ENCODE results near the gene SRGAP3. TPM values are rescaled to one million over a fixed set of nuclear protein-coding genes. Genes with fewer than 3 reads are reported as not detected.
A peak's percentile ranks its signal among the peaks of the same experiment; 100 is the strongest.

The SRGAP3 gene
- total RNA-seq, 4 donors from 2014 or later: 7.5 to 33.8 (median 16.0) TPM

GRCh38 chr3:9253327-9253726 is 3.9 kb upstream of the SRGAP3 start:
- in situ Hi-C loops (cut with MboI; ENCODE audit: low pct_ligation_motif_present in 1 of 4, low pct_unique_long_range_greater_than_20kb in 1 of 4, low sequenced_read_pairs in 3 of 4) (no loop called here), intact Hi-C loops (cut with DNase I; ENCODE audit: low total_unique reads) (no loop called here)
- Histone ChIP-seq H3K9me3 (peaks cover 0 to 4% of the 10 kb centered on the region in 2 donors), H3K27ac (no peak overlapping the region), H3K36me3 (no peaks in the 10 kb centered on the region), H3K4me3 (no peak overlapping the region), H3K4me1 (peaks cover 9 to 18% (median 14%) of the 10 kb centered on the region in 4 donors), H3K27me3 (no peaks in the 10 kb centered on the region)
- no peak for DNase-seq
- WGBS, 2 donors (ENCODE audit: low coverage in 1 of 2): 55 to 64% methylated on average over 7 of the region's 7 CpGs
- TF ChIP-seq POLR2A (IDR thresholded peaks at IDR 0.05): no peak
- TF ChIP-seq, protein P1, sequence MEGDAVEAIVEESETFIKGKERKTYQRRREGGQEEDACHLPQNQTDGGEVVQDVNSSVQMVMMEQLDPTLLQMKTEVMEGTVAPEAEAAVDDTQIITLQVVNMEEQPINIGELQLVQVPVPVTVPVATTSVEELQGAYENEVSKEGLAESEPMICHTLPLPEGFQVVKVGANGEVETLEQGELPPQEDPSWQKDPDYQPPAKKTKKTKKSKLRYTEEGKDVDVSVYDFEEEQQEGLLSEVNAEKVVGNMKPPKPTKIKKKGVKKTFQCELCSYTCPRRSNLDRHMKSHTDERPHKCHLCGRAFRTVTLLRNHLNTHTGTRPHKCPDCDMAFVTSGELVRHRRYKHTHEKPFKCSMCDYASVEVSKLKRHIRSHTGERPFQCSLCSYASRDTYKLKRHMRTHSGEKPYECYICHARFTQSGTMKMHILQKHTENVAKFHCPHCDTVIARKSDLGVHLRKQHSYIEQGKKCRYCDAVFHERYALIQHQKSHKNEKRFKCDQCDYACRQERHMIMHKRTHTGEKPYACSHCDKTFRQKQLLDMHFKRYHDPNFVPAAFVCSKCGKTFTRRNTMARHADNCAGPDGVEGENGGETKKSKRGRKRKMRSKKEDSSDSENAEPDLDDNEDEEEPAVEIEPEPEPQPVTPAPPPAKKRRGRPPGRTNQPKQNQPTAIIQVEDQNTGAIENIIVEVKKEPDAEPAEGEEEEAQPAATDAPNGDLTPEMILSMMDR (IDR thresholded peaks at IDR 0.05): no peak
- TF ChIP-seq POLR2AphosphoS5 (IDR thresholded peaks at IDR 0.05): no peak
- TF ChIP-seq EP300 (IDR thresholded peaks at IDR 0.05; ENCODE audit: low read depth): no peak

- H3K4me1 ChIP-seq: peaks cover 9 to 27% (median 17%) of the 10 kb centered on the region in 4 donors
- WGBS, 2 donors (ENCODE audit: low coverage in 1 of 2): 89 to 94% methylated on average over 4 to 10 of the region's 10 CpGs
- no peaks in the 10 kb centered on the region for H3K9me3 ChIP-seq
- intact Hi-C loops (cut with DNase I; ENCODE audit: low total_unique reads) (no loop called here), in situ Hi-C loops (cut with MboI; ENCODE audit: low pct_ligation_motif_present in 1 of 4, low pct_unique_long_range_greater_than_20kb in 1 of 4, low sequenced_read_pairs in 3 of 4) (no loop called here)
- DNase-seq: no peak
- no peak overlapping the region for H3K27ac ChIP-seq
- TF ChIP-seq EP300 (IDR thresholded peaks at IDR 0.05; ENCODE audit: low read depth) (no peak), POLR2A (IDR thresholded peaks at IDR 0.05) (no peak), POLR2AphosphoS5 (IDR thresholded peaks at IDR 0.05) (no peak)
- TF ChIP-seq, protein P1 (IDR thresholded peaks at IDR 0.05): no peak
- H3K27me3 ChIP-seq: no peaks in the 10 kb centered on the region
- H3K4me3 ChIP-seq: no peak overlapping the region
- no peaks in the 10 kb centered on the region for H3K36me3 ChIP-seq
Observed at GRCh38 chr3:9251055-9251786, 1.8 kb upstream of the SRGAP3 start.

DNA sequence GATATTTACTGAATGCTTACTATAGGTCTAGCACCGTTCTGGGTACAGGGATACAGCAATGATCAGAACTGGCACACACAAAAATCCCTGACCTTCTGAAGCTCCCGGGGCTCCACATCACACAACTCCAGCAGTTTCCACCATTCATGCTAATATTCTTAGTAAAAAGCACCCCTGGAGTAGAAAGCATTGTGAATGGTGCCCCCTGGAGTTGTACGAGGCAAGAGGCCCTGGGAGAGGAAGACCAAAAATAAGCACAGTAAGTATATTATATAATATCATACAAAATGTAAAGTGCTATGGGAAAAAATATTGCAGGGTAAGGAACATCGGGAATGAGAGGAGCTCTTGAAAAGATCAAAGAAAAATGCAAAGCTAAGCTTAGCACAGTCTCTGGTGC is 790 bp upstream of the SRGAP3 start:
- H3K9me3 ChIP-seq: no peaks in the 10 kb centered on the region
- H3K4me3 ChIP-seq: no peak overlapping the region
- H3K36me3 ChIP-seq: no peaks in the 10 kb centered on the region
- peak overlapping the region; percentile 53 to 71 (median 58) for H3K27ac ChIP-seq
- intact Hi-C loops (cut with DNase I; ENCODE audit: low total_unique reads): no loop called here
- H3K4me1 ChIP-seq: peaks cover 9 to 27% (median 17%) of the 10 kb centered on the region in 4 donors
- no peak for DNase-seq
- no peaks in the 10 kb centered on the region for H3K27me3 ChIP-seq
- in situ Hi-C loops (cut with MboI; ENCODE audit: low pct_ligation_motif_present in 1 of 4, low pct_unique_long_range_greater_than_20kb in 1 of 4, low sequenced_read_pairs in 3 of 4): no loop called here
- WGBS, 2 donors (ENCODE audit: low coverage in 1 of 2): 55 to 67% methylated on average over 4 of the region's 4 CpGs
- TF ChIP-seq POLR2AphosphoS5 (IDR thresholded peaks at IDR 0.05) (no peak), EP300 (IDR thresholded peaks at IDR 0.05; ENCODE audit: low read depth) (no peak), POLR2A (IDR thresholded peaks at IDR 0.05) (no peak)
- TF ChIP-seq, protein P1 (IDR thresholded peaks at IDR 0.05): no peak

DNA sequence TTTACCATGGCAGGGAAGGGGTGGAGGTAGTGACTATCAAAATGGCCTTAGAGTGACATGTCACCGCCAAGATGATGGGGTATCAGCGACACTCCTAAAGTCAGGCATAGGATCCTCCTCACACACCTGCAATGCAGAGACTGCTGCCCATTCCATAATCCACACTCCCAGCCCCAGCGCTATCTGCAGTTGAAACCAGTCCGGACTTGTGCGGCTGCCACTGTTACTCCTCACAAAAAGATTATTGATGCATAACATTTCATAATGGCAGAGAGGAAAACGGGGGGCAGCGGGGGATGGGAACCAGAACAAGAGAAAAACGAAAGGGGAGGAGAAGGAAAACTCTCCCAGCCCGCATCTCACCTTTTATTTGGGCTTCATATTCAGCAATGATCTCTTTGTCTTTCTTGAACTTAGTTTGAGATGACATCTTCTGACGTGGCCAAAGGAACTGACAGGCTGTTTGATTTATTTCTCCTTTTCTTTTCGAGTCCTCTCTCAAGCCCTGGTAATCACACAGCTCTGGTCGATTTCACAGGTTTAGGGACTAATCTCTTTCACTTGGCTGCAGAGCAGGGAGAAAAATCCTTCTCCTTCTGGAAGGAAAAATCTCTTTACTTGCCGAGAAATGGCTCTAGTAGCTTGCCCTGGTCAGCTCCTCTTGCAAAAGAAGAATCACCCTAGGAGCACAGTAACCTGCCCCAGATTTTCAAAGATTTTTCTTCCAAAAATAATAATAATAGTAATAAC is 749 bp downstream of the SRGAP3 start:
- 6 to 15% methylated on average over 9 to 13 of the region's 13 CpGs for WGBS, 2 donors (ENCODE audit: low coverage in 1 of 2)
- H3K9me3 ChIP-seq: no peaks in the 10 kb centered on the region
- TF ChIP-seq EP300 (IDR thresholded peaks at IDR 0.05; ENCODE audit: low read depth): no peak
- TF ChIP-seq POLR2A (IDR thresholded peaks at IDR 0.05): no peak
- TF ChIP-seq, protein P1 (IDR thresholded peaks at IDR 0.05): no peak
- no peak for TF ChIP-seq POLR2AphosphoS5 (IDR thresholded peaks at IDR 0.05)
- H3K27ac ChIP-seq: peak overlapping the region; percentile 53 to 71 (median 58)
- intact Hi-C loops (cut with DNase I; ENCODE audit: low total_unique reads): no loop called here
- peak; percentile 17 for DNase-seq
- peak overlapping the region; percentile 21 to 50 (median 40) for H3K4me3 ChIP-seq
- H3K36me3 ChIP-seq: no peaks in the 10 kb centered on the region
- no peaks in the 10 kb centered on the region for H3K27me3 ChIP-seq
- in situ Hi-C loops (cut with MboI; ENCODE audit: low pct_ligation_motif_present in 1 of 4, low pct_unique_long_range_greater_than_20kb in 1 of 4, low sequenced_read_pairs in 3 of 4): no loop called here
- H3K4me1 ChIP-seq: peaks cover 9 to 27% (median 17%) of the 10 kb centered on the region in 4 donors
